HTERT RPE-1 (cell line): Measurements from ENCODE around the gene MRTFA.
"Not testable (repeated sequence)": the region's sequence is repeated elsewhere in the genome, so short reads cannot be mapped to it uniquely, and the experiment has no call there.

Experiments
- in situ Hi-C: fragments of 300-500 bp; cut with MboI; formaldehyde crosslinking; loops from 4 replicates; pipeline ENCODE4 v1.14.3; 2020; ENCODE audit warnings: low sequenced_read_pairs

MRTFA gene

GRCh38 chr22:40526960-40527359 is 109.6 kb downstream of the MRTFA start:
- in situ Hi-C loops: no loop called here

- in situ Hi-C loops: no loop called here
These were observed 111.2 kb downstream of the MRTFA start for GRCh38 chr22:40525250-40525884.

GRCh38 chr22:40524392-40525249 is 111.9 kb downstream of the MRTFA start:
- in situ Hi-C loops: no loop called here

GRCh38 chr22:40522141-40522540 is 114.4 kb downstream of the MRTFA start:
- in situ Hi-C loops: no loop called here

- in situ Hi-C loops: no loop called here
These were observed 115.5 kb downstream of the MRTFA start for GRCh38 chr22:40521046-40521445.

GRCh38 chr22:40520562-40520961 is 116.0 kb downstream of the MRTFA start:
- in situ Hi-C loops: no loop called here

- in situ Hi-C loops: no loop called here
These were observed 116.6 kb downstream of the MRTFA start for GRCh38 chr22:40519948-40520331.

- in situ Hi-C loops: no loop called here
These were observed 117.1 kb downstream of the MRTFA start for GRCh38 chr22:40519284-40519947.

- in situ Hi-C loops: no loop called here
These were observed 117.7 kb downstream of the MRTFA start for GRCh38 chr22:40518840-40519239.

- in situ Hi-C loops: no loop called here
These were observed 118.9 kb downstream of the MRTFA start for GRCh38 chr22:40517631-40518030.

GRCh38 chr22:40516416-40516815 is 120.1 kb downstream of the MRTFA start:
- in situ Hi-C loops: no loop called here

GRCh38 chr22:40512426-40513136 is 123.9 kb downstream of the MRTFA start:
- in situ Hi-C loops: no loop called here

- in situ Hi-C loops: no loop called here
These were observed 124.9 kb downstream of the MRTFA start for GRCh38 chr22:40511604-40512003.

- in situ Hi-C loops: no loop called here
These were observed 125.7 kb downstream of the MRTFA start for GRCh38 chr22:40510631-40511364.

- in situ Hi-C loops: no loop called here
These were observed 127.0 kb downstream of the MRTFA start for GRCh38 chr22:40509401-40510134.

GRCh38 chr22:40508046-40508445 is 128.5 kb downstream of the MRTFA start:
- in situ Hi-C loops: not testable (repeated sequence)

GRCh38 chr22:40507491-40507890 is 129.0 kb downstream of the MRTFA start:
- in situ Hi-C loops: no loop called here

GRCh38 chr22:40506762-40507161 is 129.8 kb downstream of the MRTFA start:
- in situ Hi-C loops: no loop called here

- in situ Hi-C loops: no loop called here
These were observed 132.0 kb downstream of the MRTFA start for GRCh38 chr22:40504285-40505249.
